Dermis blood vessel endothelial cell (primary cell): Measurements from ENCODE around the gene MBNL1. TPM values are rescaled to one million over a fixed set of nuclear protein-coding genes. Genes with fewer than 3 reads are reported as not detected.
A peak's percentile ranks its signal among the peaks of the same experiment; 100 is the strongest.

Experiments used
- DNase-seq: peaks from one replicate; pipeline ENCODE4 v3.0.0; 2010
- total RNA-seq: library from RNA; depleted of rRNA; stranded (reverse); fragments of >200 nt; gene quantifications from 2 replicates; pipeline ENCODE4 v1.2.3, GENCODE V29; 2014

MBNL1 gene
- total RNA-seq, 1 donor from 2014 or later: 389 TPM

DNA sequence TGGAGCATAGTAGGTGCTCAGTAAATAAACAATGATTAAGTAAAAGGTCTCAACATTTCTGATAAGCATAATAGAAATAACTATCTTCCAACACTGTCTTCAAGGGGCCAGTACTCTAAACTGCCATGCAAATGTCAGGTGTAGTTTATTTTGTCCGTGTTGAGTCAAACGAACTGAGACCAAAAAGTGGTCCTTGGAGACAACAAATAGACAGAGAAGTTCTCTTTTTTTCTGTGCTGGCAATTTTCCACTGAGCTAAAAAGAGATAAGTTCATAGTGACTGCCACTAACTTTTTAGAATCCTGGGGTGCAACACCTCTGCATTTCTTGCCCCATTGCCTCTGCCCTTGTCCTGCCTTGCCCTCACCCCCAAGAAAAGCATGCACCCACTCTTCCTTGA, 14.7 kb upstream of the MBNL1 start:
- no peak for DNase-seq

DNA sequence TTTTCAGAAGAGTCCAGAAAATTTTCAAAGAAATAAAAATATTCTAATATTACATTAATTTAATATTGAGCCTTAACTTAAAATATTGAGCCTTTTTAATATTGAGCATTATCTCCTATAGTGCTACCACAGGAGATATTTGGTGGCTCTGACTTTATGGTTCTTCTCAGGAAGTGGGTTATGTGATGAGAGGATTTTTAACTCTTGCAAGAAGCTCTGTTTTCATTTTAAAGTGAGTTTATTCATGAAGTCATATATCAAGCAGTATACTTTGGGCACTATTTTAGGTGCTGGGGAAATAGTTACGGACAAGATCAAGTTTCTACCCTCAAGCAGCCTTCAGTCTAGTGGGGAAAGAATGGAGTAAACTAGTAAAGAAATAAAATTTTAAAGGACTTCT, 13.4 kb upstream of the MBNL1 start:
- no peak for DNase-seq

GRCh38 chr3:152256851-152257562, 11.7 kb upstream of the MBNL1 start:
- DNase-seq: no peak

GRCh38 chr3:152257563-152258035, 11.1 kb upstream of the MBNL1 start:
- DNase-seq: no peak

DNA sequence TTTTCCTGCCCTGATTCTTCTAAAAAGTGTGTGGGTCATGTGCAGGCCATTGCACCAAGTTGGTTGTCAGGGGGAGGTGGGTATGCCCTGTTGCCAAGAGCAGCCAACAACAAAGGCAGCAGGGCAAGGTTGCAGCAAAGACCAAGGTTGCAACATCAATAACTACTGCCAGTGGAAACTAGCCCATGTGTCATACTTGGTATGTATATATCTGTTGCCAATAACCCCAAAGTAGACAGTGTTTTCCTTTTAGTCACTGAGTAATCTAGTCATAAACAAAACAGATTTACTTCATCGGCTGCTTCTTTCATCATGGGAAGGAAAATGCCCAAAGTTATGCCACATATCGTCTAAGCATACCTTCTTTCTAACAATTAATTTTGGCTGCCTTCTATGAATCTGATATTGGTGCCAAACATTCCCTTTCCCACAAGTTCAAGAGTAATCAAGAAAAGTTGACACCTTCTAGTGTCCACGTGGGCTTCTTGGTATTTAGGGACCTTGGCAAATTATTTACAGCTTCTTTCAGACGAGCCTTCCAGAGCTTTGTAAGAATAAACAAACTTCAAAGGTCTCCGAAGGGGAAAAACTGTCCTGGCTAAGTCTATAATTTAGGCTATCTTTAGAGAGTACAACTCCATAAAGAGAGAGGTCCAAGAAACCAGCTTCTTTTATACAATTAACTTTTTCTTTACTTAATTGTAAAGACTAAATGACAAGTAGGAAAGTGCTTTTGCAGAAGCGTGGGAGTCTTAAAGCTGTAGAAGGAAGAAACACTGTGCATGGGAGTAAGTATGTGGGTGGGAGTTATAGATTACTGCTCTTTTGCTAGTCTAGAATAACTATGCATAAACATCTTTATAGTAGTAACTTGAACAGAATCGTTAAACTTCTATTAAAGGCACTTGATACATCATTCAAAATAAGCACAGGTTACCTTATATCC, 10.0 kb upstream of the MBNL1 start:
- peak; percentile 80 for DNase-seq

- no peak for DNase-seq
Measured at GRCh38 chr3:152259468-152259867, 9.3 kb upstream of the MBNL1 start.

GRCh38 chr3:152260026-152260425, 8.7 kb upstream of the MBNL1 start:
- DNase-seq: no peak

DNA sequence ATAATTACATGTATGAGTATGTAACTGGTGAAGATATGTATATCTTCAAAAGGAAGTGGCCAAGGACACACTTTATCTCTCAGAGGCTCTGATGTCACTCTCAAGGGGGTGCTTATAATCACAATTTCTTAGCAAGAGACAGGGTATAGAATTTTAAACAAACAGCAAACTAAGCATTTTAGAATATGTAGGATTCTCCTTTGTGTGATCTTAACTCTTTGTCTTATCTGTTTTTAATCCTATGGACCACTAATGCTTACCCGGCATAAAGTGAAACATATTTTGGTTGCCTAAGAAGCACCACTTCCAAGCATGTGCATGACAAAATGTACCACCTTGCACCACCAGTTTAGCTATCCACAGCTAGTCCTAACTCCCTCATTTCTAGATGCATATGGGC, 8.2 kb upstream of the MBNL1 start:
- DNase-seq: no peak

- no peak for DNase-seq
Measured at GRCh38 chr3:152261329-152261728, 7.4 kb upstream of the MBNL1 start.

GRCh38 chr3:152263711-152264110, 5.0 kb upstream of the MBNL1 start:
- no peak for DNase-seq

GRCh38 chr3:152264378-152264777, 4.4 kb upstream of the MBNL1 start:
- no peak for DNase-seq

GRCh38 chr3:152266221-152266995, 2.3 kb upstream of the MBNL1 start:
- DNase-seq: peak; percentile 91

- DNase-seq: peak; percentile 48
Measured at GRCh38 chr3:152267831-152268554, 736 bp upstream of the MBNL1 start.

DNA sequence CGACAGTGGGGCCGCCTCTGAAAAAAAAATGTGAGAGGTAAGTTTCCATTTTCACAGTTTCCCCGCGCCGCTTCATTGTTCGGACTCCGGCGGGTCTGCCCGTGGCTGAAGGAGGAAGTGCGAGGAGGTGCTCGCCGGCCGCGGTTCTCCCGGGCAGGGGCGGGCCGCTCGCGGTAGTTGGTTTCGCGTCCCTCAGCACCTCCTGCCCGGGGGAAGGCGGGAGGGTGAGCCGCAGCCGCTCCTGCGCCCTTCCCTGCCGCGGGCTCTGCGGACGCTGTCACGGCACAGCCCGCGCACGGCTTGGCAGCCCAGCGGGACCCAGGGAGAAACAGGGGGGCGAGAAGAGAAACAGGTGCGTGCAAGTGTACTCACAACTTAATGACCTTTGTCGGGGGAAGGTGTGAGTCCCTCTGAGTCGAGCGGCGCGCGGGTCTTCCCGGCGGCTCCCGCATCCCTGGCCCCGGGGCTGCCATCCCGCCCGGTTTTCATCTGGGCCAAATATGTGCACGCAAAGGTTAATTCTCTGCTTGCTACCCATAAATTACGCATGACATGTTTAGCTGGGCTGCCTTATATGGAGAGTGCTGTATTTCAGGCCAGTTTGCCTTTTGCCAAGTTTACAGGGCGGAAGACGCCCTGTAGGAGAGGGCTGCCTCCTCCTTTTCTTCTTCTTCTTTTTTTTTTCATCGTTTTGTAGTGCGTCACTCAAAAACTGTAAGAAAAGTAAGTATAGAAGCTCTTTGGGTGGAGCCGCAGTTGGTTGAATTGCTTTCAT, 514 bp downstream of the MBNL1 start:
- peak; percentile 78 for DNase-seq

DNA sequence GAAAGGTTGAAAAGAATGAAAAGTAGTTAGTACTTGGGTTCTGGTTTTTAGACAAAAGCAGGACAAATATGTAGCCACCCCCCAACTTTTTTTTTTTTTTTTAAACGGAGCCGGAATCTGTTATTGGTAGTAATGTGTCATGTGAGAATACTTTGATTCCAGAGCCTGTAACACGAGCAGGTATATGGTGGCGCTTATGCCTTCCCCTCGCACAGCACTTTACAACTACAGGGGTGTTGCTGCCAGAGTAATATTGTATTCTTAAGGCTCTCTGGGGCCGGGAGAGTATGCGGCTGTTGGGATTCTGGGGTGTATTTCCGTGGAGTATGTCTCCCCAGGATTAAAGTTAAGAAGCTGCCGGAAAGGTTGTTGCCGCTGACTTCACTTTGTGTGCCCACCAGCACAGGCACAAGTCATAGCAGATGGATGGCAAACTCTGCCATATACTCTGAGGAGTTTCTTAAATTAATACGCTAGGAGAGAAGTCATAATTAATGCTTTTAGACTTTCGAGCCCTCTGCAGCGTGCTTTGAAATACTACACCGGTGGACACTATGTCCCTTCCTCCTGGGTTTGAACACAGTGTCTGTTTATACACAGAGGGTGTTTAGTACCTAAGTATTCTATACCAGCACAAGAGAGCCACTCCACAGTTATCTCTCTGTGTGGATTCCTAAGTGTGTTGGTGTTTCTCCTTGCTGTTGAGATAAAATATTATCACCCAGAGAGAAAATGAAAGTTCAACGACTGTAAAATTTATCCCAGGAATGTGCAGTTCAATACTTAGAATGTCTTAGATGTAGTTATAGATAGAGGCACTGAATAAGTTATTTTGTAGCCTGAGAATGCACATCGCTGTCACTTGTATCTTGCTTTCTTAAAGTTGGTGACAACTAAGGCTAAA, 1.4 kb downstream of the MBNL1 start:
- peak; percentile 75 for DNase-seq

- no peak for DNase-seq
Measured at GRCh38 chr3:152270937-152271336, 2.2 kb downstream of the MBNL1 start.

- peak; percentile 39 for DNase-seq
Measured at GRCh38 chr3:152271501-152272236, 2.9 kb downstream of the MBNL1 start.

DNA sequence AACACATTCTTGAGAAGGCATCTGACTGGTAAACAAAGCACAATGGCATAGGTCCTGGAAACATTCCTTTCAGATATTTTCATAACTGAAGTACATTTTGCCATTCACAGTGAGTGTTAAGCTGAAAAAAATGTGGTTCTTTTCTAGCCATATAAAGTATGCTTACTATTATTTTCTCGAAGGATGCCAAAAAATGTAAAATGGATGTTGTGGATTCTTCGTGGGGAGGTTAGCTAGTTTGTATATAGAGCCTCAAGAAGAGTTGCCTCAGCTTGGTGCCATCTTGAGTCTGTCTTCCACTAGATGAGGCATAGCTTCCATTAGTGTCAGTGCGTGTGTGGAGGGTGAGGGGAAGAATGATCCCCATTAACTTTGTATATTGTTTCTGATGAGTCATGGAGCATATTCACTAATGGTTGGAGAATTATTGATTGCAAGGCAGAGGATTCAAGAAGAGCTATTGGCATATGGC, 4.1 kb downstream of the MBNL1 start:
- DNase-seq: peak; percentile 82

- no peak for DNase-seq
Measured at GRCh38 chr3:152276681-152277080, 8.0 kb downstream of the MBNL1 start.
